DOHH2 (cell line): Measurements from ENCODE around the gene TTC27.

Source experiments
- EZH2phosphoT487 ChIP-seq: fragments of 200-600 bp; sonication (generic); IDR thresholded peaks from 2 replicates; pipeline ENCODE4 v1.6.1; 2017; ENCODE audit warnings: borderline replicate concordance, mild to moderate bottlenecking, antibody characterized with exemption, low read length, moderate library complexity, mixed read lengths
- TF ChIP-seq, protein P1 (sequence below): fragments of 200-600 bp; sonication (generic); IDR thresholded peaks from one replicate; pipeline ENCODE4 v1.5.1; 2014; ENCODE audit warnings: antibody characterized with exemption, mild to moderate bottlenecking, low read depth, low read length; ENCODE audit not compliant: poor library complexity, severe bottlenecking

DNA sequence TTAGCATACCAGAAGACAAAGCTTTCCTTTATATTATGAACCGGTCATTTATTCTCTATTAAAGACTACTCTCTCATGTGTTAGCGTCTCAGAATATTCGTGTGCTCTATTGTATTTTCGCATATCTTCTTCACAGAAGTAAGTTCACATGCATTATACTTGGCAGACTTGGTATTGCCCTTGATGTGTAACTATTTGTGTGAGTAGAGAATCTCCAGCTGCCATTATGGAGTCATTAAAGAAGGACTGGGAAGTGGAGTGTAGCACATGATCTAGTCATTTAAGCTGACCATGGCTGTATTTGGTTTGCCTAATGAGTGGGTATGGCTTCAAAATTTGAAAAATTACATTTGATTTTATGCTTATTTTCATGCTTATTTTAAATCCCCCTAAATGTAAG, 92.9 kb downstream of the TTC27 start:
- TF ChIP-seq, protein P1, sequence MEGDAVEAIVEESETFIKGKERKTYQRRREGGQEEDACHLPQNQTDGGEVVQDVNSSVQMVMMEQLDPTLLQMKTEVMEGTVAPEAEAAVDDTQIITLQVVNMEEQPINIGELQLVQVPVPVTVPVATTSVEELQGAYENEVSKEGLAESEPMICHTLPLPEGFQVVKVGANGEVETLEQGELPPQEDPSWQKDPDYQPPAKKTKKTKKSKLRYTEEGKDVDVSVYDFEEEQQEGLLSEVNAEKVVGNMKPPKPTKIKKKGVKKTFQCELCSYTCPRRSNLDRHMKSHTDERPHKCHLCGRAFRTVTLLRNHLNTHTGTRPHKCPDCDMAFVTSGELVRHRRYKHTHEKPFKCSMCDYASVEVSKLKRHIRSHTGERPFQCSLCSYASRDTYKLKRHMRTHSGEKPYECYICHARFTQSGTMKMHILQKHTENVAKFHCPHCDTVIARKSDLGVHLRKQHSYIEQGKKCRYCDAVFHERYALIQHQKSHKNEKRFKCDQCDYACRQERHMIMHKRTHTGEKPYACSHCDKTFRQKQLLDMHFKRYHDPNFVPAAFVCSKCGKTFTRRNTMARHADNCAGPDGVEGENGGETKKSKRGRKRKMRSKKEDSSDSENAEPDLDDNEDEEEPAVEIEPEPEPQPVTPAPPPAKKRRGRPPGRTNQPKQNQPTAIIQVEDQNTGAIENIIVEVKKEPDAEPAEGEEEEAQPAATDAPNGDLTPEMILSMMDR: no peak
- TF ChIP-seq EZH2phosphoT487: no peak
